CD14-positive monocyte (primary cell): ENCODE measurements around the gene VNN1. TPM values are rescaled to one million over a fixed set of nuclear protein-coding genes. Genes with fewer than 3 reads are reported as not detected.
A peak's percentile ranks its signal among the peaks of the same experiment; 100 is the strongest.

Experiments
- DNase-seq, 3 donors: peaks; one replicate each; pipeline ENCODE4 v3.0.0-alpha.2; 2011 to 2022
- H2AFZ ChIP-seq: 2 replicates; pipeline ENCODE4 v1.6.0; 2012; ENCODE audit warnings: mild to moderate bottlenecking, low read depth, low read length, inconsistent platforms; ENCODE audit not compliant: insufficient read depth, poor library complexity, severe bottlenecking
- H3K27ac ChIP-seq, 2 donors: 1 replicate in 1 of 2; 2 replicates in 1 of 2; pipeline ENCODE4 v1.5.1; 2012 to 2013; ENCODE audit warnings: low read length in 2 of 2, control low read depth in 1 of 2, inconsistent platforms in 1 of 2, low read depth in 1 of 2, mild to moderate bottlenecking in 1 of 2
- H3K27me3 ChIP-seq, 2 donors: one replicate each; pipeline versions ENCODE4 v1.6.0 to v1.6.1; 2011 to 2013; ENCODE audit warnings: low read length in 2 of 2; ENCODE audit not compliant: control insufficient read depth in 2 of 2, insufficient read depth in 2 of 2
- H3K36me3 ChIP-seq, 2 donors: replicated peaks in 1 of 2; 1 replicate in 1 of 2; 2 replicates in 1 of 2; pipeline versions ENCODE4 v1.5.1 to v1.6.1; 2012 to 2013; ENCODE audit warnings: low read length in 2 of 2, control low read depth in 1 of 2, inconsistent platforms in 1 of 2, mild to moderate bottlenecking in 1 of 2; ENCODE audit not compliant: insufficient read depth in 2 of 2, control insufficient read depth in 1 of 2
- H3K4me1 ChIP-seq, 2 donors: 1 replicate in 1 of 2; 2 replicates in 1 of 2; pipeline versions ENCODE4 v1.5.1 to v1.6.1; 2012 to 2013; ENCODE audit warnings: low read length in 2 of 2, control low read depth in 1 of 2, inconsistent platforms in 1 of 2, mild to moderate bottlenecking in 1 of 2, moderate library complexity in 1 of 2; ENCODE audit not compliant: insufficient read depth in 2 of 2, control insufficient read depth in 1 of 2
- H3K4me2 ChIP-seq: replicated peaks from 2 replicates; pipeline ENCODE3; 2012; ENCODE audit warnings: low read length, moderate library complexity, mild to moderate bottlenecking; ENCODE audit not compliant: poor library complexity, severe bottlenecking; ENCODE audit errors: extremely low read depth
- H3K4me3 ChIP-seq, 3 experiments: fragments of 200-600 bp in 1 of 3; sonication (generic) in 1 of 3; replicated peaks in 1 of 3; 1 replicate in 2 of 3; 2 replicates in 1 of 3; pipeline ENCODE4 v1.5.1; 2011 to 2013; ENCODE audit warnings: low read length in 3 of 3, mild to moderate bottlenecking in 3 of 3, control low read depth in 2 of 3, low read depth in 2 of 3, inconsistent platforms in 1 of 3, moderate library complexity in 1 of 3
- H3K79me2 ChIP-seq: 2 replicates; pipeline ENCODE4 v1.6.0; 2012; ENCODE audit warnings: mild to moderate bottlenecking, control low read depth, inconsistent platforms, low read length, moderate library complexity; ENCODE audit not compliant: insufficient read depth
- H3K9ac ChIP-seq: 2 replicates; pipeline ENCODE4 v1.6.0; 2017; ENCODE audit warnings: low read length, mild to moderate bottlenecking; ENCODE audit not compliant: insufficient read depth, poor library complexity, severe bottlenecking
- H3K9me3 ChIP-seq, 2 donors: replicated peaks in 1 of 2; 1 replicate in 1 of 2; 2 replicates in 1 of 2; pipeline versions ENCODE4 v1.5.1 to v1.6.1; 2012 to 2013; ENCODE audit warnings: low read length in 2 of 2, control low read depth in 1 of 2; ENCODE audit not compliant: control insufficient read depth in 1 of 2, insufficient read depth in 1 of 2
- H4K20me1 ChIP-seq: 2 replicates; pipeline ENCODE4 v1.6.0; 2012; ENCODE audit warnings: mild to moderate bottlenecking, low read length, control low read depth, moderate library complexity; ENCODE audit not compliant: insufficient read depth
- H3K27ac Mint-ChIP-seq, 7 donors: one replicate each; pipeline ENCODE4 v1.8.0; 2020; ENCODE audit warnings: mild to moderate bottlenecking in 7 of 7, mixed read lengths in 7 of 7, moderate library complexity in 6 of 7, inconsistent platforms in 2 of 7
- H3K27me3 Mint-ChIP-seq, 3 donors: one replicate each; pipeline ENCODE4 v1.8.0; 2021 to 2022; ENCODE audit warnings: low read depth in 3 of 3, mild to moderate bottlenecking in 3 of 3, mixed read lengths in 3 of 3, moderate library complexity in 3 of 3, inconsistent platforms in 1 of 3
- H3K36me3 Mint-ChIP-seq, 2 donors: one replicate each; pipeline ENCODE4 v1.8.0; 2020; ENCODE audit warnings: mixed read lengths in 2 of 2, inconsistent platforms in 1 of 2, mild to moderate bottlenecking in 1 of 2
- H3K4me1 Mint-ChIP-seq: one replicate; pipeline ENCODE4 v1.8.0; 2020; ENCODE audit warnings: mild to moderate bottlenecking, mixed read lengths
- H3K4me3 Mint-ChIP-seq, 2 donors: one replicate each; pipeline ENCODE4 v1.8.0; 2020; ENCODE audit warnings: mild to moderate bottlenecking in 2 of 2, mixed read lengths in 2 of 2, moderate library complexity in 1 of 2
- H3K9me3 Mint-ChIP-seq, 7 donors: one replicate each; pipeline ENCODE4 v1.8.0; 2020 to 2022; ENCODE audit warnings: mixed read lengths in 7 of 7, mild to moderate bottlenecking in 6 of 7, moderate library complexity in 6 of 7, inconsistent platforms in 2 of 7
- CTCF ChIP-seq: fragments of 200-600 bp; IDR thresholded peaks from one replicate; pipeline ENCODE4 v1.8.0; 2022; ENCODE audit warnings: antibody characterized with exemption, mild to moderate bottlenecking
- WGBS: methylation state at CpG from one replicate; pipeline ENCODE4 v1.1.5; 2013; ENCODE audit warnings: missing lambda C conversion rate; ENCODE audit not compliant: insufficient coverage; 5-methylcytosine and 5-hydroxymethylcytosine counted together
- intact Hi-C, 2 donors: fragments of 100-400 bp; cut with micrococcal nuclease; formaldehyde crosslinking; loops; one replicate each; pipeline versions ENCODE4 v1.15.0 to v1.15.1; 2023
- polyA plus RNA-seq, 3 donors: library from polyadenylated mRNA; depleted of rRNA in 1 of 3; unstranded in 2 of 3; stranded (reverse) in 1 of 3; fragments of 300-500 nt in 2 of 3; fragments of >200 nt in 1 of 3; fragmentation: Illumina TruSeq in 2 of 3; gene quantifications; 1 replicate in 2 of 3; 2 replicates in 1 of 3; pipeline ENCODE4 v1.2.3, GENCODE V29; 2012 to 2021

The VNN1 gene
- polyA plus RNA-seq, 3 donors: 7.9 to 61.2 (median 47.9) TPM

GRCh38 chr6:132763269-132763668, 49.4 kb upstream of the VNN1 start:
- peaks cover 0 to 2% (median 0%) of the 10 kb centered on the region in 3 donors for H3K27me3 Mint-ChIP-seq
- H3K4me1 Mint-ChIP-seq: peaks cover 57% of the 10 kb centered on the region
- peak overlapping the region; percentile 50 for H2AFZ ChIP-seq
- intact Hi-C loops: no loop called here
- peaks cover 44 to 67% of the 10 kb centered on the region in 2 donors for H3K4me1 ChIP-seq
- H3K36me3 Mint-ChIP-seq: peaks cover 8 to 10% of the 10 kb centered on the region in 2 donors
- H3K27me3 ChIP-seq: no peaks in the 10 kb centered on the region
- peak overlapping the region; percentile 32 to 73 for H3K27ac ChIP-seq
- H4K20me1 ChIP-seq: no peaks in the 10 kb centered on the region
- H3K79me2 ChIP-seq: peaks cover 17% of the 10 kb centered on the region
- H3K36me3 ChIP-seq: no peaks in the 10 kb centered on the region
- H3K9me3 ChIP-seq: no peaks in the 10 kb centered on the region
- no peak overlapping the region for H3K9ac ChIP-seq
- peak overlapping the region; percentile 53 to 76 for H3K4me3 Mint-ChIP-seq
- peaks cover 0 to 2% (median 0%) of the 10 kb centered on the region in 7 donors for H3K9me3 Mint-ChIP-seq
- H3K4me2 ChIP-seq: peak overlapping the region; percentile 68
- WGBS: 50% methylated on average over 2 of the region's 2 CpGs
- no peak for TF ChIP-seq CTCF
- H3K27ac Mint-ChIP-seq: peak overlapping the region; percentile 27 to 92 (median 80)
- H3K4me3 ChIP-seq: peak overlapping the region; percentile 8 to 62 (median 40)
- DNase-seq: peak; percentile 47 to 60 (median 56)

GRCh38 chr6:132760256-132760655, 46.4 kb upstream of the VNN1 start:
- Histone ChIP-seq H3K4me2 (no peak overlapping the region), H3K9ac (no peak overlapping the region), H3K9me3 (no peaks in the 10 kb centered on the region), H3K36me3 (no peaks in the 10 kb centered on the region), H3K27me3 (no peaks in the 10 kb centered on the region), H3K27ac (no peak overlapping the region), H3K4me1 (peaks cover 65 to 87% of the 10 kb centered on the region in 2 donors), H3K79me2 (peaks cover 41% of the 10 kb centered on the region), H2AFZ (no peak overlapping the region), H4K20me1 (no peaks in the 10 kb centered on the region), H3K4me3 (no peak overlapping the region)
- intact Hi-C loops: no loop called here
- Mint-ChIP-seq H3K4me3 (no peak overlapping the region), H3K27ac (peak overlapping the region in 1 of 7 donors; percentile 4), H3K27me3 (peaks cover 0 to 5% (median 0%) of the 10 kb centered on the region in 3 donors), H3K36me3 (peaks cover 14 to 15% of the 10 kb centered on the region in 2 donors), H3K4me1 (peaks cover 49% of the 10 kb centered on the region), H3K9me3 (no peaks in the 10 kb centered on the region)
- DNase-seq: no peak
- TF ChIP-seq CTCF: no peak
- no CpG with 5 or more reads among the region's 3 CpGs for WGBS
